H1 (cell line): ENCODE measurements around the gene RBM4B. TPM values are rescaled to one million over a fixed set of nuclear protein-coding genes. Genes with fewer than 3 reads are reported as not detected.

Source experiments
- ATF3 ChIP-seq: IDR thresholded peaks from 2 replicates; pipeline ENCODE4 v1.6.1; 2011; ENCODE audit warnings: low read depth, mild to moderate bottlenecking, low read length; ENCODE audit not compliant: insufficient read depth
- EGR1 ChIP-seq: IDR thresholded peaks from 2 replicates; pipeline ENCODE4 v1.6.1; 2011; ENCODE audit warnings: low read depth, low read length, borderline replicate concordance
- MAFK ChIP-seq: IDR thresholded peaks from 2 replicates; pipeline ENCODE4 v1.6.1; 2012; ENCODE audit warnings: low read depth, mild to moderate bottlenecking, improper control_type of control experiment, low read length
- NANOG ChIP-seq: IDR thresholded peaks from 2 replicates; pipeline ENCODE4 v1.6.1; 2011; ENCODE audit warnings: low read length, low read depth, mild to moderate bottlenecking, inconsistent platforms; ENCODE audit not compliant: insufficient read depth, poor library complexity, severe bottlenecking
- SP1 ChIP-seq: IDR thresholded peaks from 2 replicates; pipeline ENCODE4 v1.6.1; 2011; ENCODE audit warnings: low read depth, low read length
- ZNF274 ChIP-seq: IDR thresholded peaks from 2 replicates; pipeline ENCODE4 v1.7.0; 2012; ENCODE audit warnings: low read length, borderline replicate concordance; ENCODE audit errors: extremely low read depth
- polyA plus RNA-seq, 7 experiments: library from polyadenylated mRNA; depleted of rRNA in 3 of 7; stranded (reverse) in 5 of 7; unstranded in 2 of 7; fragments of >200 nt in 5 of 7; fragments of 200-250 nt in 2 of 7; gene quantifications; 1 replicate in 5 of 7; 2 replicates in 1 of 7; 4 replicates in 1 of 7; pipeline versions ENCODE4 v1.2.1 to v1.2.3, GENCODE V29; 2011 to 2013; ENCODE audit warnings: missing spikeins in 2 of 7, mixed read lengths in 2 of 7
- total RNA-seq: library from RNA; stranded (reverse); fragmentation: NEBNext Ultra II Directional; extraction: Animal tissue kit (Norgen Biotek cat#: 25700); gene quantifications from 2 replicates; pipeline ENCODE4 v1.2.1, GENCODE V29; 2021
- TF ChIP-seq, protein P1 (sequence below): IDR thresholded peaks from 2 replicates; pipeline ENCODE4 v1.6.1; 2012; ENCODE audit warnings: inconsistent platforms

The RBM4B gene
- total and polyA plus RNA-seq, 2 of the 8 experiments (the other 6 are each of a cell fraction or from before 2014, with no cell fraction given): 27.5 to 30.5 TPM

DNA sequence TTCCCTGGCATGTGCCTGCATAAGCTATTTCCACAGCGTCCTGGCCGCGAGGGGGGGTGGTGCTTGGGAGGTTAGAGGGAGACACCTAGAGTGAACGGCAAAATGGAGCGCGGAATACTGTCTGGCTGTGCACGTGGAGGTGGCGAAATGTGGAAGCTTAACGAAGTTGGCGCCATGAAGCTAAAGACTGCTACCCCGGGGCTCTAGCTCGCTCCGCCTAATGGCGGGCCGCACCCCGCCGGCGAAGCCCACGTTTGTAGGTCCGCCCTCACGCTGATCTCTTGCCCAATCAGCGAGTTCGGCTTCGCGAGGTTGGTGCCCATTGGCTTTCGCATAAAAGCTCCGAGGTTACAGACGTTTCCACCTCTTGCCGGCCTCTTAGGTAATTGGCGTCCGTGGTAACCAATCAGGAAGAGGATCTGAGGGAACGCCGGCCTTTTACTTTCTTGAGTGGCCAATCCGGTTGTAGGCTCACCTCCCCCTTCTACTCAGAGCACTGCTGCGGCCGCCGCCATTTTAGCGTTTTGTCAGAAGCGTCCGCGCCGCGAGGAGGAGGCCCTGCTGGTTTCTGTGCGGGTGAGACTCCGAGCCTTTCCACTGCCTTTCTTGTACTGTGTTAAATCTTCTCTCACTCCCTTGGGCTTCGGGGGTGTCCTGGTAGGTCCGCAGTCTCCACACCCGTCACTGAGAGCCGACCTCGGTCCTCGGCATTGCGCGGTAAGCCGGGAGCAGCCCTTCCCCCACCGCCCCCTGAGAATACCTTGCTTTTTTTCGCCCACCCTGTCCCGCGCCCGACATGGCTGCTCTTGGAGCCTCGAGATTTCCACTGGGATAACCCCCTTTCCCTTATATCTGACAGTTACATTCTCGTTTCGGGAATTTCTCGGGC, 39.3 kb downstream of the RBM4B start, which contains the start of gene RBM4 (continued):
- TF ChIP-seq ATF3 (no peak), ZNF274 (no peak), MAFK (no peak), SP1 (peak; percentile 98), NANOG (no peak), EGR1 (no peak)
- TF ChIP-seq, protein P1, sequence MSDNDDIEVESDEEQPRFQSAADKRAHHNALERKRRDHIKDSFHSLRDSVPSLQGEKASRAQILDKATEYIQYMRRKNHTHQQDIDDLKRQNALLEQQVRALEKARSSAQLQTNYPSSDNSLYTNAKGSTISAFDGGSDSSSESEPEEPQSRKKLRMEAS: peak; percentile 87
- TF ChIP-seq, all 59 proteins: peak for 28
